H4 (cell line): Measurements from ENCODE around the gene ZNF723. TPM values are rescaled to one million over a fixed set of nuclear protein-coding genes. Genes with fewer than 3 reads are reported as not detected.
A peak's percentile ranks its signal among the peaks of the same experiment; 100 is the strongest.
"Not testable (repeated sequence)": the region's sequence is repeated elsewhere in the genome, so short reads cannot be mapped to it uniquely, and the experiment has no call there.

Experiments used
- DNase-seq: peaks from one replicate; pipeline ENCODE4 v3.0.0-alpha.2; 2015; ENCODE audit warnings: low spot score
- total RNA-seq: library from RNA; depleted of rRNA; stranded (reverse); fragments of >200 nt; shearing (Covaris generic); gene quantifications from 2 replicates; pipeline ENCODE4 v1.2.3, GENCODE V29; 2014; rRNA removed

Gene ZNF723
- 0.14 TPM in 1 of 2 replicates, not detected in the other for total RNA-seq

GRCh38 chr19:22832031-22832762, at the start of gene ZNF723:
Gene ZNF723, plus strand, starts transcription at chr19:22832291. Its CDS starts 89 bp downstream, at chr19:22832380.
- no peak for DNase-seq

GRCh38 chr19:22783651-22784410, 48.3 kb upstream of the ZNF723 start, which contains the start of gene ZNF99:
Gene ZNF99, minus strand, starts transcription at chr19:22784151. Its CDS starts 135 bp downstream, at chr19:22784016.
- DNase-seq: peak; percentile 35

GRCh38 chr19:22792863-22793262, 39.2 kb upstream of the ZNF723 start:
- DNase-seq: not testable (repeated sequence)

GRCh38 chr19:22797040-22797439, 35.1 kb upstream of the ZNF723 start:
- no peak for DNase-seq

DNA sequence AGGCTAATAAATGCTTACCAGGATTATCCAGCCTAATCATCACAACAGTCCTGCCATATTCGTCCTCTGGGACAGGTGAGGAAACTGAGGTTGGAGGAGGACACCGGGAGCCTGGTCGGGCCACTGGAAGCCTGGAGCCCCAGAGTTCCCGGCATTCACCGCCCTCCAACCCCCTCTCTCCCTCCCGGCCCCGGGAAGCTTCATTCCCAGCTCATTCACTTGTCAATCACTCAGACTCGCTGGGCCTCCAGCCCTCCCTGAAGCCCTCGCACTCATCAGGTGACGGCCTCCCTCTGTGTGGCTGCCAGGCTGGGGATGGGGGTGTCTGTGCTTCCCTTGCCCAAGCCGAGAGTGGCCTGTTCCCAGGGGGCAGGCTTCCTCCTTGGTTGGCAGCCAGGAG, 25.7 kb upstream of the ZNF723 start:
- no peak for DNase-seq

DNA sequence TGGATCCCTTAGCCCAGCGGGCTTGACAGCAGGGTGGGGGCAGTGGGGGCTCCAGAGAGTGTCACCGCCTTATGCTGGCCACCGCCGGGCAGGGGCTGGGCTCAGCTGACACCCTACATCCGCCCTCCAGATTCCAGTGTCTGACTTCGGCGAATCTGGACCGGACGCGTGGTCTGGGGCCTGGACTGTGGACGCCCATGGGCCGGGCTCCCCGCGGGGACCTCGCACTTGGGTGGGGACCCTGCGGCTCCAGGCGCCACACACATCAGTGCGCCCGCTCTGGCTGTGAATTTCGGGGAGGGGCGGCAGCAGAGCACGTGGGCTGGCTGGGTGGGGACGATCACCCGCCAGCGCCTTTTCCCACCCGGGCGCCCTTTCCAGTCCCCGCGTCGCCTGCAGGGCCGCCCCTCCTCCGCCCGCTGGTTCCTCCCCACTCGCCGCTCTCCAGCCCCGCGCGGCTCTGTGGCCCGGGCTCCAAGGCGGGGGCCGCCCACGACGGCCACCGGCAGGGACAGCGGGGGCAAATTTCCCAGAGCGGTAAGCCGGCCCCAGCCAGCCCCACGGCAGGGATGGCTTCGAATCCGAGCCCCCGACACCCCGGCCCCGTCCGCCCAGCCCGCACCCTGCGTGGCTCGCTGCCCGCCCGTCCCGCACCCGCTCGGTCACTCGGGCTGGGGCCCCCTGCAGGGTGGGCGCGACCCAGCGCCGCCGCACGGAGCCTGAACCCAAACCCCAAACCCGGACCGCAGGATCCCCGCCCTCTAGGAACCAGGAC, 24.8 kb upstream of the ZNF723 start:
- no peak for DNase-seq

GRCh38 chr19:22814124-22814523, 18.0 kb upstream of the ZNF723 start:
- no peak for DNase-seq

GRCh38 chr19:22831211-22831610, 880 bp upstream of the ZNF723 start:
- no peak for DNase-seq

DNA sequence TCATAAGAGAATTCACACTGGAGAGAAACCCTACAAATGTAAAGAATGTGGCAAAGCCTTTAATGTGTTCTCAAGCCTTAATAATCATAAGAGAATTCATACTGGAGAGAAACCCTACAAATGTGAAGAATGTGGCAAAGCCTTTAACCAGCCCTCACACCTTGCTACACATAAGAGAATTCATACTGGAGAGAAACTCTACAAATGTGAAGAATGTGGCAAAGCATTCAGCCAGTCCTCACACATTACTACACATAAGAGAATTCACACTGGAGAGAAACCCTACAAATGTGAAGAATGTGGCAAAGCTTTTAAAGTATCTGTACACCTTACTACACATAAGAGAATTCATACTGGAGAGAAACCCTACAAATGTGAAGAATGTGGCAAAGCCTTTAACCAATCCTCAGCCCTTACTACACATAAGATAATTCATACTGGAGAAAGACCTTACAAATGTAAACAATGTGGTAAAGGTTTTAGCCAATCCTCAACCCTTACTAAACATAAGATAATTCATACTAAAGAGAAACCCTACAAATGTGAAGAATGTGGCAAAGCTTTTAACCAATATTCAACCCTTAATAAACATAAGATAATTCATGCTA, 25.7 kb downstream of the ZNF723 start:
- DNase-seq: not testable (repeated sequence)

DNA sequence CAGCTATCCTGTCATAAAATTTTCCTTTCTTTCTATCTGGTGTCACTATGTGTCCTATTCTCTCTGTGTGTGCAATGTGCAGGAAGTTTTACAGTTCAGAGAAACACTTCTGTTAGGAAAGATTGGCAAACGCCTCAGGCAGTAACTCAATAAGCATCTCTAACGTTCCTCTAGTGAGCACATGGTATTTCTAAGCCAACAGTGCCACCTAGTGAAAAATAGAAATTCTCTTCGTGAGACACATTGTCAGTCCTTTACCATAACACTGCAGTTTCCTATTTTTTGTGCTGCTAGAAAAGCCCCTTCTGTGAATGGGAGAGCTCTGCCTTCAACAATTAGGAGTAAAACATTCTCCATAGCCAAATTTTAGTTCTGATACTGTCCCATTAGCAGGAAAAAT, 50.7 kb downstream of the ZNF723 start:
- DNase-seq: peak; percentile 8

GRCh38 chr19:22893855-22894270, 61.8 kb downstream of the ZNF723 start:
- DNase-seq: no peak

DNA sequence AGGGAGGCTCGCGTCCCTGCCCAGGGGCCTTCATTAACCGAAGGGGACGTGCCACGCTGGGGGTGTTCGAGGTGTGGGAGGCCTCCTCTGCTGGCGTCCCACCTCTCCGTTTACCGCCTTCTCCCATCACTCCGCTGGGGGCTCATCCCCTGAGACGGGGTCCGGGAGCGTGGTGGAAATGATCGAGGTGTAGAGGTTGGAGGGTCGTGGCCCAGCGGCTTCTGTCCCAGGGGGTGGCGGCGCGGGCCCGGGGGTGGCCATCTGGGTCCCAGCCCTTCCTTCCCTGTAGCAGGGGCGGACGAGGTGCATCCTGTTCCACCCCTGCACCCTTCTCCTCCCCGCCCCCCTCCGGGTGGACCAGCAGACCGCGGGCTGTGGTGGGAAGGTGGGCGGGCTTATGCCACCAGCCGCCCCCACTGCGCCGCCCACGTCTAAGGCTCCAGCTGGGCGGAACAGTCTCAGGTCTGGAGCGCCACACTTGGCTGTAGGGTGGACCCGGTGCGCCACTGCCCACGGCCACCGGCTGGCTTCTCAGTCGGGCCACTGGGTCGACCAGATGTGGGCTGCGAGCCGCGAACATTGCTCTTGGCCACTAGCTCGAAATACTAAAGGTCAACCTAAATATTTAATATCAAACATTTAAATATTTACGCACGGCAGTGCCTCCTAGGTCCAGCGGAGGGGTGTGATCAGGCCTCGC, 69.5 kb downstream of the ZNF723 start:
- DNase-seq: no peak

Other genes starting within 250 kb of the ZNF723 start
- gene ZNF492, start 198.0 kb upstream of the ZNF723 start, total RNA-seq: 0.92 and 1.7 TPM in 2 replicates
- gene ZNF99, start 48.1 kb upstream of the ZNF723 start, total RNA-seq: 0.04 TPM in 1 of 2 replicates, not detected in the other
- gene ZNF728, start 170.9 kb downstream of the ZNF723 start, total RNA-seq: 0.10 and 1.6 TPM in 2 replicates